ENCODE measurements around the gene NFX1. TPM values are rescaled to one million over a fixed set of nuclear protein-coding genes. Genes with fewer than 3 reads are reported as not detected.
"Not testable (repeated sequence)": the region's sequence is repeated elsewhere in the genome, so short reads cannot be mapped to it uniquely, and the experiment has no call there.

NFX1 gene
- total and polyA plus RNA-seq, 3 donors from 2014 or later, result 30.0 to 48.6 (median 46.7) TPM

DNA sequence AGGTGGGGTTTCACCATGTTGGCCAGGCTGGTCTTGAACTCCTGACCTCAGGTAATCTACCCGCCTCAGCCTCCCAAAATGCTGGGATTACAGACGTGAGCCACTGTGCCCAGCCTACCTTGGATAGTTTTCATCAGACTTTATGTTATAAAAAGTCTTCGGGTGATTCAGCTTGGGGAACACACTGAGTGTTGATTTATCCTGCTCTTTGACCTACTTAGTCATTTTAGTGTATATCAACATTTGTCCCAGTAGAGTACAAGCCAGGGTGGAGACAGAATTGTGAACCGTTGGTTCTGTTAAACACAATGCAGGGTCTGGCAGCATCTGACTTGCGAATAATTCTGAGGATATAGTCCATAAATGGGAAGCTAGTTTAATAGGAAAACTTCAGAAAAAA, 39.7 kb downstream of the NFX1 start:
- Histone ChIP-seq H3K4me1 (no peaks in the 10 kb centered on the region), H3K4me3 (no peak overlapping the region), H3K9me3 (no peaks in the 10 kb centered on the region), H3K36me3 (ENCODE audit: low read depth, missing control alignments) (no peaks in the 10 kb centered on the region), H3K27ac (no peak overlapping the region), H3K27me3 (no peaks in the 10 kb centered on the region)
- no peak for DNase-seq
- TF ChIP-seq POLR2A (IDR thresholded peaks at IDR 0.05), result no peak
- TF ChIP-seq, protein P1, sequence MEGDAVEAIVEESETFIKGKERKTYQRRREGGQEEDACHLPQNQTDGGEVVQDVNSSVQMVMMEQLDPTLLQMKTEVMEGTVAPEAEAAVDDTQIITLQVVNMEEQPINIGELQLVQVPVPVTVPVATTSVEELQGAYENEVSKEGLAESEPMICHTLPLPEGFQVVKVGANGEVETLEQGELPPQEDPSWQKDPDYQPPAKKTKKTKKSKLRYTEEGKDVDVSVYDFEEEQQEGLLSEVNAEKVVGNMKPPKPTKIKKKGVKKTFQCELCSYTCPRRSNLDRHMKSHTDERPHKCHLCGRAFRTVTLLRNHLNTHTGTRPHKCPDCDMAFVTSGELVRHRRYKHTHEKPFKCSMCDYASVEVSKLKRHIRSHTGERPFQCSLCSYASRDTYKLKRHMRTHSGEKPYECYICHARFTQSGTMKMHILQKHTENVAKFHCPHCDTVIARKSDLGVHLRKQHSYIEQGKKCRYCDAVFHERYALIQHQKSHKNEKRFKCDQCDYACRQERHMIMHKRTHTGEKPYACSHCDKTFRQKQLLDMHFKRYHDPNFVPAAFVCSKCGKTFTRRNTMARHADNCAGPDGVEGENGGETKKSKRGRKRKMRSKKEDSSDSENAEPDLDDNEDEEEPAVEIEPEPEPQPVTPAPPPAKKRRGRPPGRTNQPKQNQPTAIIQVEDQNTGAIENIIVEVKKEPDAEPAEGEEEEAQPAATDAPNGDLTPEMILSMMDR (IDR thresholded peaks at IDR 0.05), result no peak
- intact Hi-C loops (cut with DNase I; ENCODE audit: low total_unique reads), result no loop called here
- 76 to 78% methylated on average over 5 of the region's 5 CpGs for WGBS, 2 donors

DNA sequence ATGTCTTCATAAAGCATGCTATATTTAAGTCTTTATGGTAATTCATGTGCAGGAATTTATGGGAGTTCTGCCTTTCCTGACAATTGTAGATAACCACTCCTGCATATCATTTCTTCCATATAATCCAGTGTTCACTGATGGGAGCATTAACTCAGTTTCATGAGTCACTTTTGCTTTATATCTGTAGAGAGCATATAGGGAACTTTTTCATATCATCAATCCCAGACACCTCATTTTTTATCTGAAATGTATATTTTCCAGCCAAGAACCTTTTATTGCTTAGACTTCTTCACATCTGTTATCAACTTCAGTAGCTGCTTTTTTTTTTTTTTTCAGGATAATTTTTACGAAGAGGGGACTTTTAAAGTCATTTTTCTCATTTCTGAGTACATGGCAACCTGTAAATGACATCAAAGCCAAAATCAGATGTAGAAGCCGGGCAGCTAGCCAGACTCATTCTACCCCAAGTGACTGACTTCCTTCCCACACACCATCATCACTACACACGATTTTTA, 41.1 kb downstream of the NFX1 start:
- no peaks in the 10 kb centered on the region for H3K4me1 ChIP-seq
- H3K4me3 ChIP-seq, result no peak overlapping the region
- no peaks in the 10 kb centered on the region for H3K36me3 ChIP-seq (ENCODE audit: low read depth, missing control alignments)
- WGBS, 2 donors, result 66 to 74% methylated on average over 3 of the region's 3 CpGs
- no peaks in the 10 kb centered on the region for H3K27me3 ChIP-seq
- no peaks in the 10 kb centered on the region for H3K9me3 ChIP-seq
- no peak for DNase-seq
- H3K27ac ChIP-seq, result no peak overlapping the region
- TF ChIP-seq, protein P1 (IDR thresholded peaks at IDR 0.05), result no peak
- TF ChIP-seq POLR2A (IDR thresholded peaks at IDR 0.05), result no peak
- intact Hi-C loops (cut with DNase I; ENCODE audit: low total_unique reads), result no loop called here

- WGBS, 2 donors, result 78 to 82% methylated on average over 2 of the region's 2 CpGs
- no peaks in the 10 kb centered on the region for H3K9me3 ChIP-seq
- H3K27ac ChIP-seq, result no peak overlapping the region
- intact Hi-C loops (cut with DNase I; ENCODE audit: low total_unique reads), result no loop called here
- DNase-seq, result no peak
- no peaks in the 10 kb centered on the region for H3K4me1 ChIP-seq
- no peak overlapping the region for H3K4me3 ChIP-seq
- no peaks in the 10 kb centered on the region for H3K27me3 ChIP-seq
- H3K36me3 ChIP-seq (ENCODE audit: low read depth, missing control alignments), result no peaks in the 10 kb centered on the region
- TF ChIP-seq, protein P1 (IDR thresholded peaks at IDR 0.05), result no peak
- TF ChIP-seq POLR2A (IDR thresholded peaks at IDR 0.05), result no peak
Observed at GRCh38 chr9:33332011-33332410, 41.7 kb downstream of the NFX1 start.

DNA sequence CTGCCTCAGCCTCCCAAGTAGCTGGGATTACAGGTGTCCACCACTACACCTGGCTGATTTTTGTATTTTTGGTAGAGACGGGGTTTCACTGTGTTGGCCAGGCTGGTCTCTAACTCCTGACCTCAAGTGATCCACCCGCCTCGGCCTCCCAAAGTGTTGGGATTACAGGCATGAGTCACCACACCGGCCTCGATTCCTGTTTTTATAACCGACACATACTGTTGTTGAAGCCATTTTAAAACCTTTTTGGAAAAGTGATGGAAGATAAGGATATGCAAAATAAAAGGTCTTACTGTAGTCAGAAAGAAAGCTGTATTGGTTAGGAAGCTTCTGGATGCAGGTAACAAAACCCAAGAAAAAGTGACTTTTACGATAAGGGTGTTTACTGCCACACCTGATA, 42.6 kb downstream of the NFX1 start:
- H3K36me3 ChIP-seq (ENCODE audit: low read depth, missing control alignments); H3K27me3 ChIP-seq; H3K27ac ChIP-seq; H3K4me3 ChIP-seq; H3K9me3 ChIP-seq; H3K4me1 ChIP-seq; DNase-seq; intact Hi-C loops (cut with DNase I; ENCODE audit: low total_unique reads): not testable (repeated sequence)
- 96 to 97% methylated on average over 7 of the region's 7 CpGs for WGBS, 2 donors

- Histone ChIP-seq H3K27me3 (no peaks in the 10 kb centered on the region), H3K27ac (no peak overlapping the region), H3K4me3 (no peak overlapping the region), H3K36me3 (ENCODE audit: low read depth, missing control alignments) (peaks cover 4% of the 10 kb centered on the region), H3K4me1 (no peaks in the 10 kb centered on the region), H3K9me3 (no peaks in the 10 kb centered on the region)
- WGBS, 2 donors, result 93% methylated on average over 3 of the region's 3 CpGs
- DNase-seq, result no peak
- TF ChIP-seq POLR2A (IDR thresholded peaks at IDR 0.05), result no peak
- TF ChIP-seq, protein P1 (IDR thresholded peaks at IDR 0.05), result no peak
- intact Hi-C loops (cut with DNase I; ENCODE audit: low total_unique reads), result no loop called here
Observed at GRCh38 chr9:33340186-33340585, 49.9 kb downstream of the NFX1 start.

Measured in testis (tissue), 3 donors.